SK-N-MC (cell line): ENCODE measurements around the gene EXOSC6.
"Not testable (repeated sequence)": the region's sequence is repeated elsewhere in the genome, so short reads cannot be mapped to it uniquely, and the experiment has no call there.

Experiments
- EZH2 ChIP-seq: fragments of 200-600 bp; sonication (generic); IDR thresholded peaks from one replicate; pipeline ENCODE4 v1.6.1; 2017; ENCODE audit warnings: antibody characterized with exemption
- POLR2AphosphoS5 ChIP-seq: IDR thresholded peaks from 2 replicates; pipeline ENCODE4 v1.6.1; 2012; ENCODE audit warnings: mild to moderate bottlenecking, low read depth, low read length, borderline replicate concordance

DNA sequence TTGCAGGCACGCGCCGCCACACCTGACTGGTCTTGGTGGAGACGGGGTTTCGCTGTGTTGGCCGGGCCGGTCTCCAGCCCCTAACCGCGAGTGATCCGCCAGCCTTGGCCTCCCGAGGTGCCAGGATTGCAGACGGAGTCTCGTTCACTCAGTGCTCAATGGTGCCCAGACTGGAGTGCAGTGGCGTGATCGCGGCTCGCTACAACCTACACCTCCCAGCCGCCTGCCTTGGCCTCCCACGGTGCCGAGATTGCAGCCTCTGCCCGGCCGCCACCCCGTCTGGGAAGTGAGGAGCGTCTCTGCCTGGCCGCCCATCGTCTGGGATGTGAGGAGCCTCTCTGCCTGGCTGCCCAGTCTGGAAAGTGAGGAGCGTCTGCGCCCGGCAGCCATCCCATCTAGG is 47.7 kb downstream of the EXOSC6 start:
- TF ChIP-seq EZH2, POLR2AphosphoS5: not testable (repeated sequence)
